ENCODE measurements around the gene EMC6. TPM values are rescaled to one million over a fixed set of nuclear protein-coding genes. Genes with fewer than 3 reads are reported as not detected.
A peak's percentile ranks its signal among the peaks of the same experiment; 100 is the strongest.

EMC6 gene
- total and polyA plus RNA-seq, 2 of the 13 experiments (the other 11 are each of a cell fraction or from before 2014, with no cell fraction given), result 45.1 to 47.7 TPM

DNA sequence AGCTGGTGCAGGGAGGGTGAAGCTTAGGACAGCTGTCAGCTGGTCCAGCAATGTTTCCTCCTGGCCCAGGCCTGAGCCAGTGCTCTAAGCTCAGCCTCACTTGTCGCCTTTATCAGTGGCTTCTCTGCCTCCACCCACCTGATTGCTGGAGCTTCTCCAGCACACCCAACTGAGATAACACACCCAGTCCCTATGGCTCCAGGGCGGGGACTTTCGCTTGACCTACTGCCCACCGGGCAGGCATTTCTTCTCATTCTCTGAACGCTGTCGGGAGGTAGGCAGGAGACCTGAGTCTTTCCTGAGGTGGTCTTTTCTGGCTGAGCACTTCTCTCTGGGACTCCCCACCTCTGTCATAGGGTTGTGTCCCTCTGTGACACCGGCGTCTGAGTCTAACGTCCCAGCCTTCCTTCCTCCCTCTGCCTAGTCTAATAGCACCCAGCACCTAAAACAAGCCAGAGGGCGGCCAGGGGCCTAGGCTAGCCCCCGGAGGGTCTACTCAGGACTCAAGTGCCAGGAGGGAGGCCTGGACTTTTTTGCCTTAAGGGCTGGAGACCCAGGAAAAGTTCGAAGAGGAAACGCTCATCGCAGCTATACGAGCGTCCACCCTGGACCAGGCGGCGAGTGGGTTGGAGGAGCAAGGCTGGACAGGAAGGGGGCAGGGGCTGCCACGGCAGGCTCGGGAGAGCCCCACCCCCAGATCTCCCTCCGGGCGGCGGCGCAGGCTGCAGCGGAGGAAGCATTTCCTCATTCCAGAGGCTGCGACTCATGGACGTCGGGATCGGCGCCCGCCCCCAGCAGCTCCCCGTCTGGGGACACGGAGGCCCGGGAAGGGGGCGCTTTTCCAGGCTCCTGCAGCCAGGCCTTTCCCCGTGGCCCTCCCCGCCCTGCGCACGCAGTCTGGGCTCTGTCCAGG, 990 bp upstream of the EMC6 start (continued):
- TF ChIP-seq, protein P1, sequence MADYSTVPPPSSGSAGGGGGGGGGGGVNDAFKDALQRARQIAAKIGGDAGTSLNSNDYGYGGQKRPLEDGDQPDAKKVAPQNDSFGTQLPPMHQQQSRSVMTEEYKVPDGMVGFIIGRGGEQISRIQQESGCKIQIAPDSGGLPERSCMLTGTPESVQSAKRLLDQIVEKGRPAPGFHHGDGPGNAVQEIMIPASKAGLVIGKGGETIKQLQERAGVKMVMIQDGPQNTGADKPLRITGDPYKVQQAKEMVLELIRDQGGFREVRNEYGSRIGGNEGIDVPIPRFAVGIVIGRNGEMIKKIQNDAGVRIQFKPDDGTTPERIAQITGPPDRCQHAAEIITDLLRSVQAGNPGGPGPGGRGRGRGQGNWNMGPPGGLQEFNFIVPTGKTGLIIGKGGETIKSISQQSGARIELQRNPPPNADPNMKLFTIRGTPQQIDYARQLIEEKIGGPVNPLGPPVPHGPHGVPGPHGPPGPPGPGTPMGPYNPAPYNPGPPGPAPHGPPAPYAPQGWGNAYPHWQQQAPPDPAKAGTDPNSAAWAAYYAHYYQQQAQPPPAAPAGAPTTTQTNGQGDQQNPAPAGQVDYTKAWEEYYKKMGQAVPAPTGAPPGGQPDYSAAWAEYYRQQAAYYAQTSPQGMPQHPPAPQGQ (CRISPR knock-in tag; IDR thresholded peaks at IDR 0.05; ENCODE audit: borderline replicate concordance), result no peak
- TF ChIP-seq ZNF550 (CRISPR knock-in tag; IDR thresholded peaks at IDR 0.05; ENCODE audit: borderline replicate concordance) (no peak), ZNF10 (CRISPR knock-in tag; IDR thresholded peaks at IDR 0.05; ENCODE audit: borderline replicate concordance, low read depth) (no peak), ELF3 (CRISPR knock-in tag; IDR thresholded peaks at IDR 0.05) (peak; percentile 100), NFIC (IDR thresholded peaks at IDR 0.05; ENCODE audit: low read length) (no peak), RAD21 (CRISPR knock-in tag; IDR thresholded peaks at IDR 0.05) (no peak), MXI1 (IDR thresholded peaks at IDR 0.05; ENCODE audit: borderline replicate concordance, low read depth, low read length) (peak; percentile 89; the same call in 1 of the 3 replicates), ZNF572 (CRISPR knock-in tag; IDR thresholded peaks at IDR 0.05) (no peak; the same call in 1 of the 2 replicates), ERF (CRISPR knock-in tag; IDR thresholded peaks at IDR 0.05) (0 out of 2 replicates have a peak, but pooled peaks have one; percentile 2), YEATS2 (CRISPR knock-in tag; IDR thresholded peaks at IDR 0.05; ENCODE audit: borderline replicate concordance) (no peak), NFKBIZ (CRISPR knock-in tag; IDR thresholded peaks at IDR 0.05) (no peak), NONO (IDR thresholded peaks at IDR 0.05) (no peak), NONO (CRISPR knock-in tag; conservative IDR thresholded peaks at IDR 0.05) (no peak), NFIB (CRISPR knock-in tag; IDR thresholded peaks at IDR 0.05; ENCODE audit: borderline replicate concordance) (no peak), PAWR (CRISPR knock-in tag; IDR thresholded peaks at IDR 0.05; ENCODE audit: borderline replicate concordance) (no peak), ZNF329 (CRISPR knock-in tag; IDR thresholded peaks at IDR 0.05; ENCODE audit: low read depth) (no peak), RARA (CRISPR knock-in tag; IDR thresholded peaks at IDR 0.05) (no peak), REL (CRISPR knock-in tag; conservative IDR thresholded peaks at IDR 0.05) (no peak), HNRNPH1 (optimal IDR thresholded peaks at IDR 0.05; ENCODE audit: low read depth, low read length) (no peak), CHCHD3 (CRISPR knock-in tag; IDR thresholded peaks at IDR 0.05) (no peak)
- TF ChIP-seq, protein P2, sequence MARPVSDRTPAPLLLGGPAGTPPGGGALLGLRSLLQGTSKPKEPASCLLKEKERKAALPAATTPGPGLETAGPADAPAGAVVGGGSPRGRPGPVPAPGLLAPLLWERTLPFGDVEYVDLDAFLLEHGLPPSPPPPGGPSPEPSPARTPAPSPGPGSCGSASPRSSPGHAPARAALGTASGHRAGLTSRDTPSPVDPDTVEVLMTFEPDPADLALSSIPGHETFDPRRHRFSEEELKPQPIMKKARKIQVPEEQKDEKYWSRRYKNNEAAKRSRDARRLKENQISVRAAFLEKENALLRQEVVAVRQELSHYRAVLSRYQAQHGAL (CRISPR knock-in tag; IDR thresholded peaks at IDR 0.05; ENCODE audit: not compliant biosample characterization), result no peak
- TF ChIP-seq, protein P3, sequence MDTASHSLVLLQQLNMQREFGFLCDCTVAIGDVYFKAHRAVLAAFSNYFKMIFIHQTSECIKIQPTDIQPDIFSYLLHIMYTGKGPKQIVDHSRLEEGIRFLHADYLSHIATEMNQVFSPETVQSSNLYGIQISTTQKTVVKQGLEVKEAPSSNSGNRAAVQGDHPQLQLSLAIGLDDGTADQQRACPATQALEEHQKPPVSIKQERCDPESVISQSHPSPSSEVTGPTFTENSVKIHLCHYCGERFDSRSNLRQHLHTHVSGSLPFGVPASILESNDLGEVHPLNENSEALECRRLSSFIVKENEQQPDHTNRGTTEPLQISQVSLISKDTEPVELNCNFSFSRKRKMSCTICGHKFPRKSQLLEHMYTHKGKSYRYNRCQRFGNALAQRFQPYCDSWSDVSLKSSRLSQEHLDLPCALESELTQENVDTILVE (CRISPR knock-in tag; IDR thresholded peaks at IDR 0.05), result peak; percentile 63; the same call in 1 of the 2 replicates
- TF ChIP-seq, protein P4, sequence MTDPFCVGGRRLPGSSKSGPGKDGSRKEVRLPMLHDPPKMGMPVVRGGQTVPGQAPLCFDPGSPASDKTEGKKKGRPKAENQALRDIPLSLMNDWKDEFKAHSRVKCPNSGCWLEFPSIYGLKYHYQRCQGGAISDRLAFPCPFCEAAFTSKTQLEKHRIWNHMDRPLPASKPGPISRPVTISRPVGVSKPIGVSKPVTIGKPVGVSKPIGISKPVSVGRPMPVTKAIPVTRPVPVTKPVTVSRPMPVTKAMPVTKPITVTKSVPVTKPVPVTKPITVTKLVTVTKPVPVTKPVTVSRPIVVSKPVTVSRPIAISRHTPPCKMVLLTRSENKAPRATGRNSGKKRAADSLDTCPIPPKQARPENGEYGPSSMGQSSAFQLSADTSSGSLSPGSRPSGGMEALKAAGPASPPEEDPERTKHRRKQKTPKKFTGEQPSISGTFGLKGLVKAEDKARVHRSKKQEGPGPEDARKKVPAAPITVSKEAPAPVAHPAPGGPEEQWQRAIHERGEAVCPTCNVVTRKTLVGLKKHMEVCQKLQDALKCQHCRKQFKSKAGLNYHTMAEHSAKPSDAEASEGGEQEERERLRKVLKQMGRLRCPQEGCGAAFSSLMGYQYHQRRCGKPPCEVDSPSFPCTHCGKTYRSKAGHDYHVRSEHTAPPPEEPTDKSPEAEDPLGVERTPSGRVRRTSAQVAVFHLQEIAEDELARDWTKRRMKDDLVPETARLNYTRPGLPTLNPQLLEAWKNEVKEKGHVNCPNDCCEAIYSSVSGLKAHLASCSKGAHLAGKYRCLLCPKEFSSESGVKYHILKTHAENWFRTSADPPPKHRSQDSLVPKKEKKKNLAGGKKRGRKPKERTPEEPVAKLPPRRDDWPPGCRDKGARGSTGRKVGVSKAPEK (CRISPR knock-in tag; IDR thresholded peaks at IDR 0.05; ENCODE audit: borderline replicate concordance), result peak; percentile 87; the same call in 1 of the 2 replicates

Data from HepG2 (cell line).